HFF-Myc (cell line): Measurements from ENCODE around the gene IL16.

ENCODE experiments used
- DNase-seq: peaks from one replicate; pipeline ENCODE4 v3.0.0-alpha.2; 2011; ENCODE audit warnings: low read depth; ENCODE audit errors: extremely low read depth
- H3K4me3 ChIP-seq: replicated peaks from 2 replicates; pipeline ENCODE4 v1.5.1; 2011; ENCODE audit warnings: low read depth, mild to moderate bottlenecking, control low read depth, low read length
- CTCF ChIP-seq: IDR thresholded peaks from 2 replicates; pipeline ENCODE4 v1.5.1; 2012; ENCODE audit warnings: mild to moderate bottlenecking, low read depth, low read length, control low read depth; ENCODE audit errors: missing control alignments

The IL16 gene

GRCh38 chr15:81196576-81197254, at the start of gene IL16:
TSS of gene IL16 (plus strand) at chr15:81196879. CDS start at chr15:81225400, 28,521 bp downstream.
- no peak for DNase-seq
- H3K4me3 ChIP-seq, result no peak within 1 kb of the TSS
- TF ChIP-seq CTCF, result no peak

- TF ChIP-seq CTCF, result no peak
- no peak for DNase-seq
- H3K4me3 ChIP-seq, result no peak overlapping the region
Observed at GRCh38 chr15:81151389-81151788, 45.3 kb upstream of the IL16 start.

- DNase-seq, result no peak
- TF ChIP-seq CTCF, result no peak
- H3K4me3 ChIP-seq, result no peak overlapping the region
Observed at GRCh38 chr15:81152339-81152738, 44.3 kb upstream of the IL16 start.

- no peak for TF ChIP-seq CTCF
- no peak for DNase-seq
- H3K4me3 ChIP-seq, result no peak overlapping the region
Observed at GRCh38 chr15:81152799-81153198, 43.9 kb upstream of the IL16 start.

- no peak overlapping the region for H3K4me3 ChIP-seq
- DNase-seq, result no peak
- TF ChIP-seq CTCF, result peak; percentile 40
Observed at GRCh38 chr15:81155375-81156218, 41.1 kb upstream of the IL16 start.

GRCh38 chr15:81156324-81156723, 40.4 kb upstream of the IL16 start:
- no peak for TF ChIP-seq CTCF

More at GRCh38 chr15:81156324-81156723, 40.4 kb upstream of the IL16 start:
- H3K4me3 ChIP-seq, result no peak overlapping the region
- DNase-seq, result no peak
